OCI-LY1 (cell line): ENCODE results near the gene TFRC.
"Not testable (repeated sequence)": the region's sequence is repeated elsewhere in the genome, so short reads cannot be mapped to it uniquely, and the experiment has no call there.

Source experiments
- H2AFZ ChIP-seq: fragments of 200-600 bp; sonication (generic), shearing (Covaris generic); 2 replicates; pipeline ENCODE4 v1.6.0; 2014; ENCODE audit warnings: antibody characterized with exemption, mild to moderate bottlenecking, low read length
- H3F3A ChIP-seq: fragments of 200-600 bp; sonication (generic), shearing (Covaris generic); 2 replicates; pipeline ENCODE4 v1.6.0; 2014; ENCODE audit warnings: mild to moderate bottlenecking, antibody characterized with exemption, low read length, moderate library complexity; ENCODE audit not compliant: insufficient read depth
- H3K27ac ChIP-seq: fragments of 200-600 bp; sonication (generic); 2 replicates; pipeline ENCODE4 v1.5.1; 2014; ENCODE audit warnings: low read length, mixed run types, mild to moderate bottlenecking, low read depth; ENCODE audit not compliant: poor library complexity, severe bottlenecking
- H3K27me3 ChIP-seq: fragments of 200-600 bp; sonication (generic); 2 replicates; pipeline ENCODE4 v1.6.0; 2014; ENCODE audit warnings: antibody characterized with exemption, mild to moderate bottlenecking, low read length, moderate library complexity; ENCODE audit not compliant: insufficient read depth
- H3K36me3 ChIP-seq: fragments of 200-600 bp; sonication (generic); 2 replicates; pipeline ENCODE4 v1.6.1; 2014; ENCODE audit warnings: mild to moderate bottlenecking, antibody characterized with exemption, low read length, moderate library complexity, mixed read lengths; ENCODE audit not compliant: insufficient read depth
- H3K4me1 ChIP-seq: fragments of 200-600 bp; sonication (generic); 2 replicates; pipeline ENCODE4 v1.5.1; 2014; ENCODE audit warnings: mild to moderate bottlenecking, low read length, moderate library complexity; ENCODE audit not compliant: insufficient read depth, severe bottlenecking
- H3K4me2 ChIP-seq: fragments of 200-600 bp; sonication (generic), shearing (Covaris generic); 2 replicates; pipeline ENCODE4 v1.6.1; 2014; ENCODE audit warnings: low read length
- H3K4me3 ChIP-seq: fragments of 200-600 bp; sonication (generic); 2 replicates; pipeline ENCODE4 v1.5.1; 2014; ENCODE audit warnings: low read length, low read depth, mild to moderate bottlenecking, mixed read lengths; ENCODE audit not compliant: poor library complexity, severe bottlenecking
- H3K79me2 ChIP-seq: fragments of 200-600 bp; shearing (Covaris generic); 2 replicates; pipeline ENCODE4 v1.6.1; 2016; ENCODE audit warnings: mixed run types, low read length, mixed read lengths; ENCODE audit not compliant: insufficient read depth
- H3K9ac ChIP-seq: fragments of 200-600 bp; sonication (generic), shearing (Covaris generic); 2 replicates; pipeline ENCODE4 v1.6.1; 2014; ENCODE audit warnings: mild to moderate bottlenecking, low read length, mixed read lengths
- H3K9me2 ChIP-seq: fragments of 200-600 bp; sonication (generic), shearing (Covaris generic); 2 replicates; pipeline ENCODE4 v1.6.1; 2014; ENCODE audit warnings: low read depth, mild to moderate bottlenecking, low read length, mixed read lengths
- H3K9me3 ChIP-seq: fragments of 200-600 bp; shearing (Covaris generic); 2 replicates; pipeline ENCODE4 v1.6.1; 2014; ENCODE audit warnings: low read length, mixed read lengths
- H4K20me1 ChIP-seq: fragments of 200-600 bp; sonication (generic), shearing (Covaris generic); 2 replicates; pipeline ENCODE4 v1.6.0; 2016; ENCODE audit warnings: mild to moderate bottlenecking, low read length; ENCODE audit not compliant: insufficient read depth
- EZH2 ChIP-seq: fragments of 200-600 bp; sonication (generic), shearing (Covaris generic); IDR thresholded peaks from 2 replicates; pipeline ENCODE4 v1.8.0; 2017; ENCODE audit warnings: borderline replicate concordance, mixed run types, mild to moderate bottlenecking, antibody characterized with exemption, low read length, moderate library complexity, mixed read lengths
- TF ChIP-seq, protein P1 (sequence below): fragments of 200-600 bp; sonication (generic), shearing (Covaris generic); IDR thresholded peaks from 2 replicates; pipeline ENCODE4 v1.5.1; 2017; ENCODE audit warnings: mild to moderate bottlenecking, antibody characterized with exemption, low read length, moderate library complexity, mixed read lengths

TFRC gene

DNA sequence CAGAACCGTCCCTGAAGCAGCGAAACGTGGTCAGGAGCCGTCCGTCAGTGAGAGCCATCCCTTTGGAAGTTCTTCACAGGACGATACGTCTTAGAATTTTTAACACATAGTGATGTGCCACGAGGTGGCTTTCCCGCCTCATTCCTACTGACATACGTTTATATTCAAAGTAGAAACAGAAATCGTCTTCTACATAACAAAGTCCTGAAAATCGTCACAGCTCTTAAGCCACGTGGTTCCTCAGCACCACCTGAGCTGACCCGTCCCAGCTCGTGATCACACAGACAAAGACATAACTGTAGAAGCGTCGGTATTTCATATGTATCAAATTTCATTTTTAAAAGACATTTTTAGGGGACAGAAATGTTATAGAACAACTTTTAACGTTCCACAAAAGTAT is 73.5 kb downstream of the TFRC start:
- TF ChIP-seq EZH2: no peak
- TF ChIP-seq, protein P1, sequence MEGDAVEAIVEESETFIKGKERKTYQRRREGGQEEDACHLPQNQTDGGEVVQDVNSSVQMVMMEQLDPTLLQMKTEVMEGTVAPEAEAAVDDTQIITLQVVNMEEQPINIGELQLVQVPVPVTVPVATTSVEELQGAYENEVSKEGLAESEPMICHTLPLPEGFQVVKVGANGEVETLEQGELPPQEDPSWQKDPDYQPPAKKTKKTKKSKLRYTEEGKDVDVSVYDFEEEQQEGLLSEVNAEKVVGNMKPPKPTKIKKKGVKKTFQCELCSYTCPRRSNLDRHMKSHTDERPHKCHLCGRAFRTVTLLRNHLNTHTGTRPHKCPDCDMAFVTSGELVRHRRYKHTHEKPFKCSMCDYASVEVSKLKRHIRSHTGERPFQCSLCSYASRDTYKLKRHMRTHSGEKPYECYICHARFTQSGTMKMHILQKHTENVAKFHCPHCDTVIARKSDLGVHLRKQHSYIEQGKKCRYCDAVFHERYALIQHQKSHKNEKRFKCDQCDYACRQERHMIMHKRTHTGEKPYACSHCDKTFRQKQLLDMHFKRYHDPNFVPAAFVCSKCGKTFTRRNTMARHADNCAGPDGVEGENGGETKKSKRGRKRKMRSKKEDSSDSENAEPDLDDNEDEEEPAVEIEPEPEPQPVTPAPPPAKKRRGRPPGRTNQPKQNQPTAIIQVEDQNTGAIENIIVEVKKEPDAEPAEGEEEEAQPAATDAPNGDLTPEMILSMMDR: no peak
- no peak overlapping the region for H3K4me2 ChIP-seq

DNA sequence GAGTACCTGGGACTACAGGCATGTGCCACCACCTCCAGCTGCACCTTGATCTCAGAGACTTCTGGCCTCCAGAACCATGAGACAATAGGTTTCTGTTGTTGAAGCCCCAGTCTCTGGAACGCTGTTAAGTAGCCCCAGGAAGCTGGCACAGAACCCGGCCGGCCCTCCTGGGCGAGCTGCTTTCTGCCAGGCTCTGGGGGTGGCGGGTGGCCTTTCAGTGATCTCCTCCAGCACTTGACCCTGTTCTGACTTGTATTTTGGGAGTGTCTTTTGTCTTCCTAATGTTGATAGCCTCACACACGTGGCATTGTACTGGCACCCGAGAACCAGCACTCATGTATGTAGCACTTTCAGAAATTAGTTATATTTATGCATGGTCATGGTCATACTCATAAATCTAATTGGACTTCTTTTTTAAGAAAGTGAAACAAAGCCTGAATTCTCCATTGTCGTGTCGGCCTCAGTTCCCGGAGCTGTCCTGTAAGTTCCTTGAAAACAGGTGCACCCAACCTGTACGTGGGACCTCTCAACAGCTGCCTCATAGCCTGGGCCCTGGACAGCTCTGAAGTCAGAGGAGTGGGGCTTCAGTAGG is 74.0 kb downstream of the TFRC start:
- TF ChIP-seq EZH2: no peak
- TF ChIP-seq, protein P1: no peak
- Histone ChIP-seq H3K4me2 (no peak overlapping the region), H3K27ac (no peak overlapping the region), H3K27me3 (peaks cover 20% of the 10 kb centered on the region; the same call in 1 of the 2 replicates), H3K9me3 (peaks cover 14% of the 10 kb centered on the region), H3K36me3 (no peaks in the 10 kb centered on the region), H3K9ac (no peak overlapping the region), H3K79me2 (no peaks in the 10 kb centered on the region), H3K4me3 (no peak overlapping the region), H3K9me2 (no peaks in the 10 kb centered on the region), H2AFZ (no peak overlapping the region), H3F3A (no peaks in the 10 kb centered on the region), H4K20me1 (no peaks in the 10 kb centered on the region), H3K4me1 (no peaks in the 10 kb centered on the region)

More for the DNA sequence above, 73.5 kb downstream of the TFRC start:
- Histone ChIP-seq H3K27ac (no peak overlapping the region), H3K4me3 (no peak overlapping the region), H3K4me1 (no peaks in the 10 kb centered on the region), H4K20me1 (no peaks in the 10 kb centered on the region), H3K79me2 (no peaks in the 10 kb centered on the region), H3K9me2 (no peaks in the 10 kb centered on the region), H3F3A (no peaks in the 10 kb centered on the region), H3K9me3 (peaks cover 14% of the 10 kb centered on the region), H3K27me3 (peaks cover 20% of the 10 kb centered on the region; the same call in 1 of the 2 replicates), H2AFZ (no peak overlapping the region), H3K36me3 (no peaks in the 10 kb centered on the region), H3K9ac (no peak overlapping the region)

DNA sequence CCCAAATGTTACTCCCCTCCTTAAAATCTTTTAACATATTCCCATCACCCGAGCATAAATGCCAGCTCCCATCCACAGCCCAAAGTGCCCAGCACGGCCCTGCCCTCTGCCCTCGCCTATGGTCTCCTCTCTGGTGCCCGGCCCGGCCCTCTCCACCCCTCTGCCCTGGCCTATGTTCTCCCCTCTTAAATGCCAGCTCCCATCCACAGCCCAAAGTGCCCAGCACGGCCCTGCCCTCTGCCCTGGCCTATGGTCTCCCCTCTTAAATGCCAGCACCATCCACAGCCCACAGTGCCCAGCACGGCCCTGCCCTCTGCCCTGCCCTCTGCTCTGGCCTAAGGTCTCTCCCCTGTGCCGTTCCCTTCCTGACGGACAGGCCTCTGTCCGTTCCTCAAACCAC is 76.6 kb downstream of the TFRC start:
- not testable (repeated sequence) for H3K4me3 ChIP-seq, H3K36me3 ChIP-seq, H3K9ac ChIP-seq, H3K27ac ChIP-seq, H3K9me3 ChIP-seq, H3K9me2 ChIP-seq, H3K79me2 ChIP-seq, H3K4me2 ChIP-seq, H2AFZ ChIP-seq, H3K4me1 ChIP-seq, H3F3A ChIP-seq, H4K20me1 ChIP-seq
- peaks cover 11% of the 10 kb centered on the region; the same call in 1 of the 2 replicates for H3K27me3 ChIP-seq

DNA sequence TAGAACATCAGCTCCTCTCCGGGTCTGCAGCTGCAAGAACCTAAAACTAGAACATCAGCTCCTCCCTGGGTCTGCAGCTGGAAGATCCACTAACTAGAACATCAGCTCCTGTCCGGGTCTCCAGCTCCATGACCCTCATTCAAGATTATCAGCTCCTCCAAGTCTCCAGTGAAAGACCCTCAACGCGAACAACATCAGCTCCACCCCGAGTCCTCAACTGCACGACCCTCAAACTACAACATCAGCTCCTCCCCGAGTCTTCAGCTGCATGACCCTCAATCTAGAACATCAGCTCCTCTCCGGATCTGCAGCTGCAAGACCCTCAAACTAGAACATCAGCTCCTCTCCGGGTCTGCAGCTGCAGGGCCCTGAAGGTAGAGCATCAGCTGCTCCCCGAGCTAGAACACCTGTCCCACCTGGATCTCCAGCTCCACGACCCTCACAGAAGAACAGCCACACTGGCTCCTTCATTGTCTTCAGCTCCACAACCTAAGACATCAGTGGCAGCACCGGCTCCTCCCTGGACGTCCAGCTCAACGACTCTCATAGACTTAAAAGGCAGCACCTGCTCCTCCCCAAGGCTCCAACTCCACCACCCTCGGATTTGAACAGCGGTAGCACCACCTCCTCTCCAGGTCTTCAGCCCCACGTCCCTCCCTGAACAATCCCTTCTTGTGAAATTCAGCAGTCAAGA is 77.4 kb downstream of the TFRC start:
- H4K20me1 ChIP-seq: not testable (repeated sequence)

More for the DNA sequence above, 77.4 kb downstream of the TFRC start:
- H3K4me3 ChIP-seq, H3F3A ChIP-seq, H2AFZ ChIP-seq, H3K9ac ChIP-seq, H3K79me2 ChIP-seq, H3K27ac ChIP-seq, H3K9me2 ChIP-seq, H3K4me2 ChIP-seq, H3K9me3 ChIP-seq, H3K4me1 ChIP-seq, H3K36me3 ChIP-seq: not testable (repeated sequence)
- peaks cover 15% of the 10 kb centered on the region; the same call in 1 of the 2 replicates for H3K27me3 ChIP-seq
